A673 (cell line): Measurements from ENCODE around the gene SLC25A21. TPM values are rescaled to one million over a fixed set of nuclear protein-coding genes. Genes with fewer than 3 reads are reported as not detected.

Experiments
- BruUV-seq: library from RNA; stranded (reverse); fragments of 400-500 nt; replicated peaks from 2 replicates; lab custom pipeline; 2021; lab: Mats Ljungman, UMichigan
- CTCF ChIA-PET: fragments of 300-600 bp; sonication (Branson Sonifier 250); formaldehyde crosslinking; loops from one replicate; lab custom pipeline; 2022; ENCODE audit warnings: antibody characterized with exemption; lab: Charles Lee
- POLR2A ChIA-PET: fragments of 300-600 bp; sonication (Branson Sonifier 250); formaldehyde crosslinking; loops from one replicate; lab custom pipeline; 2022; ENCODE audit warnings: antibody characterized with exemption; ENCODE audit not compliant: low non-redundant PET; lab: Charles Lee
- DNase-seq: peaks from one replicate; pipeline ENCODE4 v3.0.0-alpha.2; 2015; ENCODE audit warnings: low spot score
- H3K27ac ChIP-seq: fragments of 200-600 bp; sonication (generic); 2 replicates; pipeline ENCODE4 v1.5.1; 2016; ENCODE audit warnings: mixed run types, low read depth, mild to moderate bottlenecking, mixed read lengths, antibody characterized with exemption, low read length; ENCODE audit not compliant: poor library complexity, severe bottlenecking
- H3K27me3 ChIP-seq: fragments of 200-600 bp; sonication (generic); replicated peaks from 2 replicates; pipeline ENCODE4 v1.6.1; 2017; ENCODE audit warnings: mixed run types, low read depth, mild to moderate bottlenecking, mixed read lengths, antibody characterized with exemption, low read length; ENCODE audit not compliant: insufficient read depth, poor library complexity
- H3K36me3 ChIP-seq: fragments of 200-600 bp; sonication (generic); 2 replicates; pipeline ENCODE4 v1.6.1; 2016; ENCODE audit warnings: mixed run types, mild to moderate bottlenecking, mixed read lengths, antibody characterized with exemption, low read length; ENCODE audit not compliant: insufficient read depth, poor library complexity, severe bottlenecking
- H3K4me1 ChIP-seq: fragments of 200-600 bp; sonication (generic); 2 replicates; pipeline ENCODE4 v1.6.1; 2017; ENCODE audit warnings: mixed run types, mild to moderate bottlenecking, mixed read lengths, antibody characterized with exemption, low read length; ENCODE audit not compliant: insufficient read depth, poor library complexity, severe bottlenecking
- H3K4me3 ChIP-seq: fragments of 200-600 bp; sonication (generic); 2 replicates; pipeline ENCODE4 v1.5.1; 2016; ENCODE audit warnings: low read depth, mixed run types, mild to moderate bottlenecking, mixed read lengths, low read length; ENCODE audit not compliant: poor library complexity, severe bottlenecking
- H3K9me3 ChIP-seq: fragments of 200-600 bp; sonication (generic); 2 replicates; pipeline ENCODE4 v1.6.1; 2016; ENCODE audit warnings: mixed run types, low read depth, mild to moderate bottlenecking, mixed read lengths, antibody characterized with exemption, low read length; ENCODE audit not compliant: poor library complexity, severe bottlenecking
- EZH2 ChIP-seq: fragments of 200-600 bp; sonication (generic); IDR thresholded peaks from 2 replicates; pipeline ENCODE4 v1.6.1; 2017; ENCODE audit warnings: borderline replicate concordance, low read depth, mild to moderate bottlenecking, mixed read lengths, antibody characterized with exemption, low read length; ENCODE audit not compliant: poor library complexity, severe bottlenecking
- intact Hi-C: fragments of 100-400 bp; cut with micrococcal nuclease; formaldehyde crosslinking; loops from one replicate; pipeline ENCODE4 v1.10.0; 2022; ENCODE audit not compliant: unreplicated experiment
- total RNA-seq: library from RNA; stranded (reverse); gene quantifications from 2 replicates; pipeline ENCODE4 v1.2.3, GENCODE V29; 2021
- TF ChIP-seq, protein P1 (sequence below): fragments of 300-800, 200-600 bp; sonication (generic); conservative IDR thresholded peaks from 2 replicates; pipeline ENCODE4 v1.5.1; 2017; ENCODE audit warnings: low read depth, mild to moderate bottlenecking, antibody characterized with exemption, low read length, moderate library complexity, mixed read lengths

SLC25A21 gene
- total RNA-seq, 1 experiment from 2014 or later, result 4.7 TPM

DNA sequence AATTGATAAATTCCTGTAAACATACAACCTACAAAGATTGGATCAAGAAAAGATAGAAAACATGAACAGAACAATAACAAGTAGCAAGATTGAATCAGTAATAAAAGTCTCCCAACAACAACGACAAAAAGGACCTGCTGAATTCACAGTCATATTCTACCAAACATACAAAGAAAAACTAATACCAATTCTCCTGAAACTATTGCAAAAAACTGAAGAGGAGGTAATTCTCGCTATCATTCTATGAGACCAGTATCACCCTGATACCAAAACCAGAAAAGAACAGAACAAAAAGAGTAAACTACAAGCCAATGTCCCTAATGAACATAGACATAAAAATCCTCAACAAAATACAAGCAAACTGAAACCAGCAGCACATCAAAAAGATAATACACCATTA lies 14.4 kb downstream of the SLC25A21 start:
- no peaks in the 10 kb centered on the region for H3K4me1 ChIP-seq
- no TSS peak for BruUV-seq
- intact Hi-C loops, result no loop called here
- H3K4me3 ChIP-seq, result no peak overlapping the region
- POLR2A ChIA-PET, result no interaction called here
- CTCF ChIA-PET, result no interaction called here
- TF ChIP-seq, protein P1, sequence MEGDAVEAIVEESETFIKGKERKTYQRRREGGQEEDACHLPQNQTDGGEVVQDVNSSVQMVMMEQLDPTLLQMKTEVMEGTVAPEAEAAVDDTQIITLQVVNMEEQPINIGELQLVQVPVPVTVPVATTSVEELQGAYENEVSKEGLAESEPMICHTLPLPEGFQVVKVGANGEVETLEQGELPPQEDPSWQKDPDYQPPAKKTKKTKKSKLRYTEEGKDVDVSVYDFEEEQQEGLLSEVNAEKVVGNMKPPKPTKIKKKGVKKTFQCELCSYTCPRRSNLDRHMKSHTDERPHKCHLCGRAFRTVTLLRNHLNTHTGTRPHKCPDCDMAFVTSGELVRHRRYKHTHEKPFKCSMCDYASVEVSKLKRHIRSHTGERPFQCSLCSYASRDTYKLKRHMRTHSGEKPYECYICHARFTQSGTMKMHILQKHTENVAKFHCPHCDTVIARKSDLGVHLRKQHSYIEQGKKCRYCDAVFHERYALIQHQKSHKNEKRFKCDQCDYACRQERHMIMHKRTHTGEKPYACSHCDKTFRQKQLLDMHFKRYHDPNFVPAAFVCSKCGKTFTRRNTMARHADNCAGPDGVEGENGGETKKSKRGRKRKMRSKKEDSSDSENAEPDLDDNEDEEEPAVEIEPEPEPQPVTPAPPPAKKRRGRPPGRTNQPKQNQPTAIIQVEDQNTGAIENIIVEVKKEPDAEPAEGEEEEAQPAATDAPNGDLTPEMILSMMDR, result no peak
- TF ChIP-seq EZH2, result no peak
- no peak for DNase-seq
- H3K36me3 ChIP-seq, result no peaks in the 10 kb centered on the region
- H3K27me3 ChIP-seq, result no peaks in the 10 kb centered on the region
- peaks cover 4% of the 10 kb centered on the region for H3K9me3 ChIP-seq
- no peak overlapping the region for H3K27ac ChIP-seq

- H3K4me3 ChIP-seq, result no peak overlapping the region
- no peaks in the 10 kb centered on the region for H3K36me3 ChIP-seq
- no peaks in the 10 kb centered on the region for H3K4me1 ChIP-seq
- no peaks in the 10 kb centered on the region for H3K27me3 ChIP-seq
- H3K9me3 ChIP-seq, result no peaks in the 10 kb centered on the region
- ChIA-PET POLR2A (interaction anchor here (0.5 kb wide), 1 partner anchor 57 kb away, joined by 7 read pairs; no protein-coding TSS in a partner anchor), CTCF (no interaction called here)
- DNase-seq, result no peak
- no TSS peak for BruUV-seq
- no peak overlapping the region for H3K27ac ChIP-seq
- intact Hi-C loops, result loop anchor here (5.0 kb wide), 1 partner anchor 601 kb away; no protein-coding TSS in a partner anchor
- TF ChIP-seq, protein P1, result no peak
- TF ChIP-seq EZH2, result no peak
These were observed 18.9 kb downstream of the SLC25A21 start for GRCh38 chr14:37153483-37153882.

DNA sequence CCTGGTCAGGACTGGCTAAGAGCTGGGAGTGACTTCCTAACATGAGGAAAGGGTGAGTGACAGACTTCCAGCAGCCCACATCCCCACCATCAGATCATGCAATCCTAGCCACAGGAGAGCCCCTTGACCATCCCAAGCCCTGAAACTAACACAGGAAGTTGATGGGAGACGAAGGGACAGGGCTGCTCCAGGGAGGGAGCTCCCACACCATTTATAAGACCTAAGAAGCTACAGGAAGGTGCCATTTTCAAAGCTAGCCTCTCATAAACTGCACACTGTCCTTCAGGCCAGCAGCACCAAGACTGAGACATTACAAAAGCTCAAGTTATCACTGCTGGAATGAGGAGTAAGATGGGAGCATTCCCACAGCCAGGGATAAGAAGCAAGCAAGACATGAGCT lies 19.4 kb downstream of the SLC25A21 start:
- Histone ChIP-seq H3K9me3 (no peaks in the 10 kb centered on the region), H3K4me1 (no peaks in the 10 kb centered on the region), H3K4me3 (no peak overlapping the region), H3K36me3 (no peaks in the 10 kb centered on the region), H3K27ac (no peak overlapping the region), H3K27me3 (no peaks in the 10 kb centered on the region)
- no peak for DNase-seq
- POLR2A ChIA-PET, result interaction anchor here (0.5 kb wide), 1 partner anchor 56 kb away, joined by 7 read pairs; no protein-coding TSS in a partner anchor
- BruUV-seq, result no TSS peak
- TF ChIP-seq, protein P1, result no peak
- no peak for TF ChIP-seq EZH2
- CTCF ChIA-PET, result no interaction called here
- intact Hi-C loops, result loop anchor here (5.0 kb wide), 1 partner anchor 601 kb away; no protein-coding TSS in a partner anchor
